H1 (cell line): ENCODE results near the gene ZFP36L1. TPM values are rescaled to one million over a fixed set of nuclear protein-coding genes. Genes with fewer than 3 reads are reported as not detected.
A peak's percentile ranks its signal among the peaks of the same experiment; 100 is the strongest.

ENCODE experiments used
- CTCF ChIA-PET: fragments of 300-600 bp; sonication (Branson Sonifier 250); formaldehyde crosslinking; loops from one replicate; lab custom pipeline; 2021; ENCODE audit not compliant: partially characterized antibody; lab: Charles Lee
- POLR2A ChIA-PET: fragments of 300-600 bp; sonication (Branson Sonifier 250); formaldehyde crosslinking; loops from one replicate; lab custom pipeline; 2021; ENCODE audit warnings: inconsistent platforms; ENCODE audit not compliant: partially characterized antibody; lab: Charles Lee
- DNase-seq, 2 experiments: peaks; one replicate each; pipeline versions ENCODE4 v3.0.0 to v3.0.0-alpha.2; 2010 to 2022; ENCODE audit warnings: low spot score in 2 of 2, low read depth in 1 of 2, mixed read lengths in 1 of 2
- FAIRE-seq: peaks from 2 replicates; lab custom pipeline; 2011; peaks lifted over from hg19 to GRCh38; lab: Jason Lieb, UNC
- H2AFZ ChIP-seq: 2 replicates; pipeline ENCODE4 v1.8.1; 2012; ENCODE audit warnings: low read length, inconsistent platforms
- H2AK5ac ChIP-seq: 2 replicates; pipeline ENCODE4 v1.6.1; 2013; ENCODE audit warnings: low read depth, low read length
- H2BK120ac ChIP-seq: replicated peaks from 2 replicates; pipeline ENCODE3; 2013; ENCODE audit warnings: low read depth, low read length, inconsistent platforms
- H2BK12ac ChIP-seq: 2 replicates; pipeline ENCODE4 v1.6.1; 2013; ENCODE audit warnings: low read depth, low read length
- H2BK15ac ChIP-seq: 2 replicates; pipeline ENCODE4 v1.6.1; 2013; ENCODE audit warnings: low read length
- H2BK20ac ChIP-seq: 2 replicates; pipeline ENCODE4 v1.6.1; 2013; ENCODE audit warnings: low read length
- H2BK5ac ChIP-seq: 2 replicates; pipeline ENCODE4 v1.6.1; 2013; ENCODE audit warnings: low read depth, low read length
- H3K14ac ChIP-seq: 2 replicates; pipeline ENCODE4 v1.6.1; 2013; ENCODE audit warnings: inconsistent platforms; ENCODE audit not compliant: insufficient read length
- H3K18ac ChIP-seq: 2 replicates; pipeline ENCODE4 v1.6.1; 2013; ENCODE audit warnings: low read length; ENCODE audit errors: extremely low read depth
- H3K23ac ChIP-seq: 2 replicates; pipeline ENCODE4 v1.6.1; 2013; ENCODE audit warnings: inconsistent platforms; ENCODE audit not compliant: insufficient read length
- H3K23me2 ChIP-seq: 2 replicates; pipeline ENCODE4 v1.6.1; 2013; ENCODE audit warnings: low read depth, low read length
- H3K27ac ChIP-seq: 2 replicates; pipeline ENCODE4 v1.6.1; 2011; ENCODE audit warnings: low read depth, low read length, inconsistent platforms
- H3K27me3 ChIP-seq, 4 experiments: replicated peaks in 1 of 4; 1 replicate in 1 of 4; 2 replicates in 3 of 4; pipeline versions ENCODE4 v1.6.1 to v1.8.1; 2011 to 2013; ENCODE audit warnings: low read length in 3 of 4, mild to moderate bottlenecking in 3 of 4, inconsistent platforms in 2 of 4, mixed read lengths in 2 of 4, moderate library complexity in 1 of 4; ENCODE audit not compliant: control insufficient read depth in 3 of 4, insufficient read depth in 3 of 4; ENCODE audit errors: extremely low read depth in 1 of 4
- H3K36me3 ChIP-seq, 4 experiments: 2 replicates each; pipeline versions ENCODE4 v1.6.1 to v1.8.1; 2011 to 2013; ENCODE audit warnings: mild to moderate bottlenecking in 4 of 4, low read length in 3 of 4, moderate library complexity in 2 of 4, control low read depth in 1 of 4, inconsistent platforms in 1 of 4; ENCODE audit not compliant: insufficient read depth in 4 of 4, control insufficient read depth in 2 of 4
- H3K4ac ChIP-seq: replicated peaks from 2 replicates; pipeline ENCODE3; 2013; ENCODE audit warnings: low read length, low read depth, mixed read lengths, inconsistent platforms; ENCODE audit not compliant: insufficient read length
- H3K4me1 ChIP-seq, 4 experiments: replicated peaks in 1 of 4; 1 replicate in 1 of 4; 2 replicates in 3 of 4; pipeline versions ENCODE4 v1.6.1 to v1.8.1; 2011 to 2013; ENCODE audit warnings: low read length in 3 of 4, inconsistent platforms in 2 of 4, mixed read lengths in 1 of 4; ENCODE audit not compliant: insufficient read depth in 4 of 4, control insufficient read depth in 3 of 4
- H3K4me2 ChIP-seq, 2 experiments: 2 replicates each; pipeline versions ENCODE4 v1.6.1 to v1.8.1; 2011 to 2013; ENCODE audit warnings: low read depth in 2 of 2, low read length in 2 of 2, control low read depth in 1 of 2, inconsistent platforms in 1 of 2, mild to moderate bottlenecking in 1 of 2; ENCODE audit not compliant: insufficient read depth in 1 of 2
- H3K4me3 ChIP-seq, 4 experiments: fragments of 200-600, 300-600 bp in 1 of 4; sonication (generic), shearing (Covaris generic), sonication (Bioruptor Twin) in 1 of 4; 2 replicates each; pipeline versions ENCODE4 v1.5.1 to v1.8.1; 2011 to 2016; ENCODE audit warnings: low read length in 4 of 4, low read depth in 3 of 4, control low read depth in 2 of 4, inconsistent platforms in 2 of 4, mild to moderate bottlenecking in 2 of 4, mixed read lengths in 1 of 4, moderate library complexity in 1 of 4; ENCODE audit not compliant: insufficient read depth in 2 of 4; ENCODE audit errors: extremely low read depth in 1 of 4
- H3K56ac ChIP-seq: replicated peaks from 2 replicates; pipeline ENCODE3; 2013; ENCODE audit warnings: low read depth, mild to moderate bottlenecking, mixed read lengths, low read length, inconsistent platforms; ENCODE audit not compliant: insufficient read length
- H3K79me1 ChIP-seq: 2 replicates; pipeline ENCODE4 v1.6.1; 2013; ENCODE audit warnings: low read depth, low read length, control low read depth
- H3K79me2 ChIP-seq, 2 experiments: 2 replicates each; pipeline versions ENCODE4 v1.6.1 to v1.8.1; 2012 to 2013; ENCODE audit warnings: low read length in 2 of 2, mild to moderate bottlenecking in 2 of 2, inconsistent platforms in 1 of 2; ENCODE audit not compliant: insufficient read depth in 2 of 2, control insufficient read depth in 1 of 2
- H3K9ac ChIP-seq, 4 experiments: replicated peaks in 1 of 4; 1 replicate in 1 of 4; 2 replicates in 3 of 4; pipeline versions ENCODE4 v1.6.1 to v1.8.1; 2011 to 2013; ENCODE audit warnings: low read depth in 3 of 4, low read length in 3 of 4, control low read depth in 2 of 4, mild to moderate bottlenecking in 2 of 4, moderate library complexity in 2 of 4, inconsistent platforms in 1 of 4; ENCODE audit errors: extremely low read depth in 1 of 4
- H3K9me3 ChIP-seq, 2 experiments: 2 replicates each; pipeline versions ENCODE4 v1.6.1 to v1.8.1; 2012 to 2013; ENCODE audit warnings: mild to moderate bottlenecking in 2 of 2, moderate library complexity in 2 of 2, control low read depth in 1 of 2, inconsistent platforms in 1 of 2, low read depth in 1 of 2, low read length in 1 of 2, mixed read lengths in 1 of 2; ENCODE audit not compliant: insufficient read depth in 2 of 2
- H4K20me1 ChIP-seq, 2 experiments: replicated peaks in 1 of 2; 2 replicates each; pipeline versions ENCODE3 to v1.8.1; 2011 to 2013; ENCODE audit warnings: inconsistent platforms in 2 of 2, low read length in 2 of 2, mild to moderate bottlenecking in 1 of 2; ENCODE audit not compliant: insufficient read depth in 2 of 2, control insufficient read depth in 1 of 2
- H4K5ac ChIP-seq: 2 replicates; pipeline ENCODE4 v1.6.1; 2013; ENCODE audit warnings: low read length, low read depth, mixed read lengths, inconsistent platforms; ENCODE audit not compliant: insufficient read length
- H4K8ac ChIP-seq: 2 replicates; pipeline ENCODE4 v1.8.0; 2013; ENCODE audit warnings: mild to moderate bottlenecking, moderate library complexity, low read length, inconsistent platforms; ENCODE audit not compliant: insufficient read depth; ENCODE audit errors: extremely low read depth
- H4K91ac ChIP-seq: replicated peaks from 2 replicates; pipeline ENCODE3; 2013; ENCODE audit warnings: low read length, mixed read lengths, inconsistent platforms; ENCODE audit not compliant: insufficient read length
- BCL11A ChIP-seq, 2 experiments: IDR thresholded peaks; one replicate each; pipeline ENCODE4 v1.6.1; 2011; ENCODE audit warnings: low read depth in 2 of 2, low read length in 2 of 2, mild to moderate bottlenecking in 2 of 2
- CBX5 ChIP-seq: fragments of 300-800, 300-1000 bp; sonication (generic); IDR thresholded peaks from 2 replicates; pipeline ENCODE4 v1.7.1; 2016; ENCODE audit warnings: antibody characterized with exemption, low read length, low read depth
- CEBPB ChIP-seq: IDR thresholded peaks from 2 replicates; pipeline ENCODE4 v1.6.1; 2012; ENCODE audit warnings: low read depth, low read length
- EGR1 ChIP-seq: IDR thresholded peaks from 2 replicates; pipeline ENCODE4 v1.6.1; 2011; ENCODE audit warnings: low read depth, low read length, borderline replicate concordance
- JUN ChIP-seq: IDR thresholded peaks from 2 replicates; pipeline ENCODE4 v1.6.1; 2011; ENCODE audit warnings: low read depth, mild to moderate bottlenecking, improper control_type of control experiment, low read length
- KDM5A ChIP-seq: fragments of 200-600 bp; IDR thresholded peaks from 2 replicates; pipeline ENCODE4 v1.7.1; 2012; ENCODE audit warnings: mild to moderate bottlenecking, low read length, inconsistent platforms, mixed read lengths
- NANOG ChIP-seq: IDR thresholded peaks from 2 replicates; pipeline ENCODE4 v1.6.1; 2011; ENCODE audit warnings: low read length, low read depth, mild to moderate bottlenecking, inconsistent platforms; ENCODE audit not compliant: insufficient read depth, poor library complexity, severe bottlenecking
- NRF1 ChIP-seq: IDR thresholded peaks from 2 replicates; pipeline ENCODE4 v1.6.1; 2011; ENCODE audit warnings: mild to moderate bottlenecking, low read depth, low read length, improper control_type of control experiment
- SIRT6 ChIP-seq: IDR thresholded peaks from one replicate; pipeline ENCODE4 v1.7.1; 2012; ENCODE audit warnings: low read length, inconsistent platforms
- YY1 ChIP-seq: IDR thresholded peaks from 2 replicates; pipeline ENCODE4 v1.6.1; 2011; ENCODE audit warnings: low read depth, mild to moderate bottlenecking, low read length
- WGBS, 2 experiments: shearing (Covaris generic) in 1 of 2; methylation state at CpG; one replicate each; pipeline versions ENCODE4 v1.1.6 to v1.1.7; 2013 to 2015; ENCODE audit warnings: low lambda C conversion rate in 2 of 2, mixed read lengths in 2 of 2, inconsistent platforms in 1 of 2, low coverage in 1 of 2, missing lambda C conversion rate in 1 of 2; ENCODE audit not compliant: insufficient replicate concordance in 2 of 2, insufficient coverage in 1 of 2, insufficient read length in 1 of 2; ENCODE audit errors: extremely low coverage in 1 of 2, missing lambda C conversion rate in 1 of 2; 5-methylcytosine and 5-hydroxymethylcytosine counted together
- polyA plus RNA-seq, 7 experiments: library from polyadenylated mRNA; depleted of rRNA in 3 of 7; stranded (reverse) in 5 of 7; unstranded in 2 of 7; fragments of >200 nt in 5 of 7; fragments of 200-250 nt in 2 of 7; gene quantifications; 1 replicate in 5 of 7; 2 replicates in 1 of 7; 4 replicates in 1 of 7; pipeline versions ENCODE4 v1.2.1 to v1.2.3, GENCODE V29; 2011 to 2013; ENCODE audit warnings: missing spikeins in 2 of 7, mixed read lengths in 2 of 7
- total RNA-seq: library from RNA; stranded (reverse); fragmentation: NEBNext Ultra II Directional; extraction: Animal tissue kit (Norgen Biotek cat#: 25700); gene quantifications from 2 replicates; pipeline ENCODE4 v1.2.1, GENCODE V29; 2021

Gene ZFP36L1
- total and polyA plus RNA-seq, 2 of the 8 experiments (the other 6 are each of a cell fraction or from before 2014, with no cell fraction given), result 80.4 to 132 TPM

DNA sequence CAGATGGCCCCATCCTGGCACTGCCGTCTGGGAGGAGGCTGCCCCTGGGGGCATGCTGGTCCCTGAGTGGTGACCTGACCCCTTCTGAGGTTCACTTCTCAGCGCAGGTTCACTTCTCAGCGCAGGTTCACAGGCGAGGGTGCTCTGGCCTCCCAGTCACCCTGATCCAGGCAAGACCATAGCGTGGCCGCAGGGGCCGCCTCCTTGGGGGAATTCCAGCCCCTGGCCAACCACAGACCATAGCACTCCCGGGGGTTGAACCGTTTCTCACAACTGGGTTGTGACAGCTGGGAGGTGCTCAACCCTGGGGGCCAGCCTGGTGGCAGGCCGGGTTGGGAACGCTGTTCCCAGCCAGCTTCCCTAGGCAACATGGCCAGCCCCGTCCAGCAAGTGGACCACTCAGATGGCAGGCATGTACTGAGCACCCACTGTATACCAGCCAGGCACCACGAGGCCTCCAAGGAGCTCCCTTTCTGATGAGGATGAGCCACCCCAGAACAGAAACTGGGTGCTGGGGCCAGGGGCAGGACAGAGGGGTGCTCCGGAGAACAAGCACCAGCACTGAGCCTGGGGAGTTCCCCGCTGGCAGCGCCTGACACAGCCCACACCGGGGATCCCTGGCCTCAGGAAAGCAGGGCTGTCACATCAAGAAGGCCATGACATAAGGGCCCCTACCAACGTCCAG lies 28.3 kb upstream of the ZFP36L1 start:
- no peak overlapping the region for H3K14ac ChIP-seq
- no peak overlapping the region for H4K5ac ChIP-seq
- 0 out of 2 replicates have a peak overlapping the region, but pooled peaks have one; percentile 62 for H2BK20ac ChIP-seq
- peak overlapping the region; percentile 37 for H4K91ac ChIP-seq
- H3K9ac ChIP-seq, result no peak overlapping the region
- WGBS, 2 experiments, result 87% methylated on average over 18 of the region's 18 CpGs; no CpG with 5 or more reads in 1 of the 2 experiments
- no peak overlapping the region for H4K8ac ChIP-seq
- no peaks in the 10 kb centered on the region for H3K9me3 ChIP-seq
- H2BK120ac ChIP-seq, result no peak overlapping the region
- H3K18ac ChIP-seq, result no peak overlapping the region
- H2BK15ac ChIP-seq, result peak overlapping the region; percentile 77; the same call in 1 of the 2 replicates
- H3K4me3 ChIP-seq, result no peak overlapping the region
- H3K79me2 ChIP-seq, result no peaks in the 10 kb centered on the region
- no peak for DNase-seq
- no peak overlapping the region for H2BK5ac ChIP-seq
- no peak for FAIRE-seq
- no peaks in the 10 kb centered on the region; a peak in 1 of 7 replicates for H3K27me3 ChIP-seq
- ChIA-PET CTCF (interaction anchor here (1.1 to 7.2 kb wide), 5 partner anchors 11 to 877 kb away, joined by 3 to 76 read pairs (median 5); no protein-coding TSS in a partner anchor), POLR2A (interaction anchor here (1.4 to 9.9 kb wide), 3 partner anchors 12 to 31 kb away, joined by 3 to 222 read pairs (median 76); partner anchors contain the start of gene ZFP36L1)
- H3K23ac ChIP-seq, result no peak overlapping the region
- H3K27ac ChIP-seq, result no peak overlapping the region
- no peaks in the 10 kb centered on the region for H3K36me3 ChIP-seq
- H2AK5ac ChIP-seq, result no peak overlapping the region
- TF ChIP-seq NRF1 (no peak), SIRT6 (no peak), KDM5A (no peak), BCL11A (IDR thresholded peaks at IDR 0.05; ENCODE audit: low read depth in 2 of 2, low read length in 2 of 2) (no peak), JUN (no peak), EGR1 (no peak), CBX5 (no peak), CEBPB (no peak), NANOG (no peak), YY1 (no peak)
- no peak overlapping the region for H3K4me2 ChIP-seq
- no peak overlapping the region for H3K4ac ChIP-seq
- H2AFZ ChIP-seq, result no peak overlapping the region
- H3K23me2 ChIP-seq, result no peaks in the 10 kb centered on the region; the same call in 1 of the 2 replicates
- no peaks in the 10 kb centered on the region for H3K79me1 ChIP-seq
- H3K56ac ChIP-seq, result no peak overlapping the region
- H3K4me1 ChIP-seq, result peaks cover 2 to 13% (median 10%) of the 10 kb centered on the region in 4 experiments
- H2BK12ac ChIP-seq, result peak overlapping the region; percentile 76; the same call in 1 of the 2 replicates
- H4K20me1 ChIP-seq, result no peaks in the 10 kb centered on the region
